GM19467 (cell line): Measurements from ENCODE around the gene ZDHHC12.

Experiments used
- ATAC-seq: cut with Tn5 transposase; IDR thresholded peaks from one replicate; pipeline ENCODE4 v1.9.1; 2021; ENCODE audit warnings: mild to moderate bottlenecking, moderate library complexity; ENCODE audit not compliant: unreplicated experiment

The ZDHHC12 gene

DNA sequence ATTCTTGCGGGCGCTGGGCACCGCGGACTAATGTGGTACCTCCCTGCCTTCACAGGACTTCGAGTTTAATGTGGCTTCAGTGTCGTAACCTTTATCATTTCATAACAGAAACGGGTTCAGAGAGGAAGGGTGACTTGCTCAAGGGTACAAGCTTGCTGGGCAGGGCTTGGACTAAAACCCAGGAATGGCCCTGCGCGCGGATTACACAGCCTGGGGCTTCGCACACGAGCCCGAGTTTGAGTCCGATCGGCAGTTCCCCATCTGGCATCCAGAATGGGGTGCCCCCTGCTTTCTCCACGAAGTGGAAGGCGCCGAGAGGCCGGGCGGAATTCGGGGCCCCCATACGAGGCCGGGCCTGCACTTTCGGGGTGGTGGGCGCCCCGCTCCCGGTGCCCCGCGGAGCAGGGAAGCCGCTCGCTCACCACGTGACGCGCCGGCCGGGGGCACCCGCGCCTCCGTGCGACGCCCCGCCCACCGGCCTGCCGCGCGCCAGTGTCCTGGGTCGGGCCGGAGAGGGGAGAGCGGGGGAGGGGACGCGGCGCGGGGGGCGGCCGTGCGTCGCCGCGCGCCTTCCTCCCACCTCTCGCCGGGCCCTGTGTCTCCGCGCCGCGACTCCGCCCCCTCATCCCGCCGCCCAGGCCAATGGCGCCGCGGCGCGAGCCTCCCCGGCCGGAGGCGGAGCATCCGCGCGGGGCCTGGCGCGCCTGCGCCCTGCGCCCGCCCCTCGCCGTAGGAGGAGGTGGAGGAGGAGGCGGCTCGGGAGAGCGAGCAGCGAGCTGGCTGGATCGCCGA lies 35.2 kb downstream of the ZDHHC12 start, which contains the start of gene SET:
TSS of gene SET (plus strand) at position 722 of the 792 bp plus-strand sequence. CDS start 361 bp downstream, outside the sequence.
- ATAC-seq: peak; percentile 66

DNA sequence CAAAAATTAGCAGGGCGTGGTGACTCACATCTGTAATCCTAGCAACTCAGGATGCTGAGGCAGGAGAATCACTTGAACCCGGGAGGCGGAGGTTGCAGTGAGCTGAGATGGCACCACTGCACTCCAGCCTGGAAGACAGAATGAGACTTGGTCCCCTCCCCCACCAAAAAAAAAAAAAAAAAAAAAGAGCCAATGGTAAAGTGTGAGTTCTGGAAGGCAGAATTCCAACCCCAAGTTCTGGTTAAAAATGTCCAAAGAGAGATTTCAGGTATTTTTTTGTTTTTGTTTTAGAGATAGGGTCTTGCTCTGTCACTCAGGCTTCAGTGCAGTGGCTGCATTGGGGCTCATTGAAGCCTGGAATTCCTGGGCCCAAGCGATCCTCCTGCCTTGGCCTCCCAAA lies 36.5 kb downstream of the ZDHHC12 start:
- ATAC-seq: no peak

DNA sequence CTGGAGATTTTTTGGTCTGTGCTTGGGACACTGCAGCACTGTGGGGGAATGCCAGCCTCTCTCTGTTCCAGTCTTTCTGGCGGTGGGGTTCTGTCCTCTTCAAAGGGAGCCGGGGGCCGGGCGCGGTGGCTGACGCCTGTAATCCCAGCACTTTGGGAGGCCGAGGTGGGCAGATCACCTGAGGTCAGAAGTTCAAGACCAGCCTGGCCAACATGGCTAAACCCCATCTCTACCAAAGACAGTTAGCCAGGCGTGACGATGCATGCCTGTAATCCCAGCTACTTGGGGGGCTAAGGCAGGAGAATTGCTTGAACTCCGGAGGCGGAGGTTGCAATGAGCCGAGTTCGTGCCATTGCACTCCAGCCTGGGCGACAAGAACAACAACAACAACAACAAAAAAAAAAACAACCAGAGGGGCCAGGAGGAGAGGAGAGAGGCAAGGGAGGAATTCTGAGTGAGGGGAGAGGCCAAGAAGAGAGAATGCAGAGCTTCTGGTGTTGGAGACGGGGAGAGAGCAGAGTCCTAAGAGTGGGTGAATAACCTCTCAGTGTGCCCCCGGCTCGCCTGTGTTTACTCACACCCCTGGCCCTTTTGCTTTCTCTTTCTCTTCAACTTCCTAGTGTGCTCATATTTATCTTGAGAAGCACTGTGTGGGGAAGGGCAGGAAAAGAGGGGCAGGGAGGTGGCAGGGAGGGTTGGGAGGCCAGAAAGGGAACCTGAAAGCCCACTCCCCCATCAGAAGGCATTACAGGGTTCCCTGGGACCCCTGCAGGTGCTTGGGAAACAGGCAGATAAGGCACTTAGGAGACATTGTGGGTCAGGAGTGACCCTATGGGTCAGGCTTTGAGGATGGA lies 38.1 kb downstream of the ZDHHC12 start:
- no peak for ATAC-seq

DNA sequence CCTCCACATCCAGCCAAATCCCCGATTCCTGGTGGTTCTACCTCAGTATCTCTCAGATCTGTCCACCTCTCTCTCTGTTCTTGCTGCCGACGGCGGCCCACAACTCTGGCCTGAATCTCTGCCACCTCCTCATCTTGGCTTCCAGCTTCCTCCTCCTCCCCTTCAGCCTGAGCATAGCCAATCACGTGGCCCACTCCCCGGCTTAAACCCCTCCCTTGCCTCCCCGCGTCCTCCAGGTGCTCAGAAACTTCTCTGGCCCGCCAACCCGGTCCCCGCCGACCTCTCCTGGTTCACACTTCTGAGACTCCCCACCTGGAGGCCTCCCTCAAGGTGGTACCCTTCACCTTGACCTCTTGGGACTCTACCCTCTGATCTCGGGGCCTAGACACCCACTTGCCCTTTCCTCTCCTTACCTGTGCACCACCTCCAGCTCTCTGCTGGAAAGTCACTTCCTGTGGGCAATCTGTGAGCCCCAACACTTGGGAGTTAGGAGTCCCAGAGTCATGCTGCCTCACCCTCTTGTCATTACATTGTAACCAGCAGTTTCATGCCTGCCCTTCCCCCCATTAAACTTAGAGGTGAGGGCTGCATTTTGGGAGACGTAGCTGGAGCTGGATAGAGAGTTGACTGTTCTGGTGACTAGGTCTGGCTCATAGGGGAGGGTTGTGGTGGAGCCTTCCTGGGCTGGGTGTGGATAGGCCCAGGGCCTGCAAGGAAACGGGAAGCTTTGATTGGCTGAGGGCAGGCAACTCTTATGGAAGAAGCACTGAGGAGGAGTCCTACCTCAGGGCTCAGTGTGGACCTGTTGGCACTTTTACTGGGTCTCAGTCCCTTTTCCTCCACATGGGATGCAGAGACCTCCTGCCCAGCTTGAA lies 39.4 kb downstream of the ZDHHC12 start:
- ATAC-seq: no peak

DNA sequence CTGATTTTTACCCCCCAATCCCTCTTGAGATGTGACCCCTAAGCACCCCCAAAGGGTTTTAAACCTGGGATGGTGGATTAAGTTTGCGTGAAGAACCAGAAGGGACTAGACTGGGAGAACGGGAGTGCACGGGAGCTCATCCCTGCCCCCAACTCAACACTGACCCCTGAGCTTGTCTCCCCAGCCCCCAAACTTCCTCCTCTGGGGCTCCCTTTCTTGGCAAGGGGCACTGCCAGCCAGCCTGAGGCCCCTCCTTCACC lies 39.9 kb downstream of the ZDHHC12 start:
- no peak for ATAC-seq

DNA sequence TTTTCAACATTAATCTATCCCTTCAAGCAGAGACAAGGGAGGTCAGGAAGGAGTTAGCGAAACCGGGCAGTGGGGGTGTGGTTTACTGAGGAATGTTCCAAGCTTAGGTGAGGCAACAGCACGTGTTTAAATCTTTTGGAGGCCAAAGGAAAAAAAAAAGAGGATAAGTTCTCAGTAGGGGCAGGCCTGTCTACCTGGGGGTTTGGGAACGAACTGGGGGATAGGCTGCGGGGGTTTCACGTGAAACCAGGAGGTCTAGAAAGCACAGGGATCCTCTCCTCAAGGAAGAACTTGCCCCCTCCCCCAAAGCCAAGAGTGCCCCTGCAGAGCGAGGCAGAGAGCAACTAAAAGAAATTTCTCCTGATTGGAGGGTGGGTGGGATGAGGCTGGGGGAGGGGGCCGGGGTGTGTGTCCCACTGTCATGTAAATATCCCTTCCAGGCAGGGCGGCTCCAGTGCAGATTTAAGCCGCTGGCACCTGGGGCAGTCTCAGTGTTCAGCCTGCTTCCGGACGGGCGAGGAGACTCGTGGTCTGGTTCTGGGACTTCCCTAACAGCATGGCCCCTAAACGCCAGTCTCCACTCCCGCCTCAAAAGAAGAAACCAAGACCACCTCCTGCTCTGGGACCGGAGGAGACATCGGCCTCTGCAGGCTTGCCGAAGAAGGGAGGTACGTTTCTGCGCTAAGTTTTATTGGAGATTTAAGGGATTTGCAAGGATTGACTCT lies 40.4 kb downstream of the ZDHHC12 start:
- no peak for ATAC-seq

DNA sequence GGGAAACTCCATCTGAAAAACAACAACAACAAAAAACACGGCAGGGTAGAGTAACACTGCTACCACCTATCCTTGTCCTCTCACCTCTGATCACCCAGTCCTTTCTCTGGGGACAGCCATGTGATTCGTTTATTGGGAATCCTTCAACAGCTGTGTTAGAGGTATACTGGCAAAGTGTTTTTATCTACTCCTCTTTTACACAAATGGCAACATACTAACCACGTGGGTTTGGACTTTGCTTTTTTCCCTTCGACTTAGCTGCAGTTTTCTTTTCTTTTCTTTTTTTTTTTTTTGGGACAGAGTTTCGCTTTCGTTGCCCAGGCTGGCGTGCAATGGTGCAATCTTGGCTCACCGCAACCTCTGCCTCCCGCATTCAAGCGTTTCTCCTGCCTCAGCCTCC lies 46.1 kb downstream of the ZDHHC12 start:
- ATAC-seq: no peak

DNA sequence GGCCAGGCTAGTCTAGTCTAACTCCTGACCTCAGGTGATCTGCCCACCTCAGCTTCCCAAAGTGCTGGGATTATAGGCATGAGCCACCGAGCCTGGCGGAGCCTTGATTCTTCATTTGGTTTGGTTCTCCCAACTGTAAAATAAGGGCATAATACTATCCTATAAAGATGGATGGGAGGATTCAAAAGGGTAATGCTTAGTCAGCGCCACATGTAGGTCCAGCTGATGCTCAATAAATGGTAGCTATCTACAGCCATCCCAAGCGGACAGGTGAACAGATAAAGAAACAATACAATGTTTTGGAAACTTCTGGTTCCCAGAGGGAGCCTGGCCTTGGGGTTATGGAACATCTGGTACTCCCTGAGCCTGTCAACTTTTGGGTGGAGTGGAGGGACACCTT lies 48.5 kb downstream of the ZDHHC12 start:
- ATAC-seq: no peak
